NCI-H526 (cell line): ENCODE results near the gene SNF8.
"Not testable (repeated sequence)": the region's sequence is repeated elsewhere in the genome, so short reads cannot be mapped to it uniquely, and the experiment has no call there.

Experiments used
- DNase-seq, 2 experiments: peaks; one replicate each; lab custom pipeline; 2025; lab: John Stamatoyannopoulos, UW

The SNF8 gene

GRCh38 chr17:48944515-48945260 is at the start of gene SNF8:
SNF8 (minus strand) TSS chr17:48944842; CDS start chr17:48944734, 108 bp downstream.
- peak; percentile 80 to 94 for DNase-seq

GRCh38 chr17:48993951-48994350 is 49.3 kb upstream of the SNF8 start:
- DNase-seq, result no peak

GRCh38 chr17:48993305-48993704 is 48.7 kb upstream of the SNF8 start:
- no peak for DNase-seq

GRCh38 chr17:48992444-48992843 is 47.8 kb upstream of the SNF8 start:
- no peak for DNase-seq

- DNase-seq, result no peak
Observed at GRCh38 chr17:48990882-48991357, 46.3 kb upstream of the SNF8 start.

- no peak for DNase-seq
Observed at GRCh38 chr17:48989100-48989499, 44.5 kb upstream of the SNF8 start.

GRCh38 chr17:48985436-48986245 is 41.0 kb upstream of the SNF8 start:
- no peak for DNase-seq

GRCh38 chr17:48981927-48982539 is 37.4 kb upstream of the SNF8 start:
- no peak for DNase-seq

GRCh38 chr17:48973806-48974205 is 29.2 kb upstream of the SNF8 start:
- no peak for DNase-seq

- DNase-seq, result no peak
Observed at GRCh38 chr17:48972749-48973097, 28.1 kb upstream of the SNF8 start.

- no peak for DNase-seq
Observed at GRCh38 chr17:48970865-48971687, 26.4 kb upstream of the SNF8 start.

- DNase-seq, result no peak
Observed at GRCh38 chr17:48970224-48970623, 25.6 kb upstream of the SNF8 start.

- no peak for DNase-seq
Observed at GRCh38 chr17:48961516-48962233, 17.0 kb upstream of the SNF8 start.

- DNase-seq, result no peak
Observed at GRCh38 chr17:48960834-48961515, 16.3 kb upstream of the SNF8 start.

- DNase-seq, result peak; percentile 15 to 62
Observed at GRCh38 chr17:48954300-48954755, 9.7 kb upstream of the SNF8 start.

- no peak for DNase-seq
Observed at GRCh38 chr17:48952904-48953303, 8.3 kb upstream of the SNF8 start.

- DNase-seq, result no peak
Observed at GRCh38 chr17:48951572-48951971, 6.9 kb upstream of the SNF8 start.

- not testable (repeated sequence) for DNase-seq
Observed at GRCh38 chr17:48945261-48945651, 614 bp upstream of the SNF8 start.

- no peak for DNase-seq
Observed at GRCh38 chr17:48933035-48933434, 11.6 kb downstream of the SNF8 start.

- peak in 1 of 2 experiments; percentile 13 for DNase-seq
Observed at GRCh38 chr17:48930435-48930873, 14.2 kb downstream of the SNF8 start.

GRCh38 chr17:48929812-48930165 is 14.9 kb downstream of the SNF8 start:
- no peak for DNase-seq
